Tibial nerve (tissue), 4 donors: Measurements from ENCODE around the gene DDX54. TPM values are rescaled to one million over a fixed set of nuclear protein-coding genes. Genes with fewer than 3 reads are reported as not detected.

ENCODE experiments used
- DNase-seq, 2 donors: peaks; one replicate each; pipeline ENCODE4 v3.0.0-alpha.2; 2019; ENCODE audit warnings: low spot score in 2 of 2
- H3K27ac ChIP-seq, 4 donors: fragments of 200-600 bp; sonication (generic) in 3 of 4; one replicate each; pipeline ENCODE4 v1.5.1; 2017 to 2019; ENCODE audit warnings: mild to moderate bottlenecking in 1 of 4
- H3K27me3 ChIP-seq, 2 donors: fragments of 200-600 bp; sonication (generic) in 1 of 2; one replicate each; pipeline versions ENCODE4 v1.5.1 to v1.6.0; 2017 to 2019
- H3K36me3 ChIP-seq, 3 donors: fragments of 200-600 bp; sonication (generic); one replicate each; pipeline ENCODE4 v1.5.1; 2018 to 2019
- H3K4me1 ChIP-seq, 4 donors: fragments of 200-600 bp; sonication (generic) in 3 of 4; one replicate each; pipeline ENCODE4 v1.5.1; 2017 to 2019
- H3K4me3 ChIP-seq, 4 donors: fragments of 200-600 bp; sonication (generic) in 3 of 4; one replicate each; pipeline ENCODE4 v1.5.1; 2017 to 2019; ENCODE audit warnings: mild to moderate bottlenecking in 1 of 4, moderate library complexity in 1 of 4
- H3K9me3 ChIP-seq, 4 donors: fragments of 200-600 bp; sonication (generic) in 3 of 4; one replicate each; pipeline ENCODE4 v1.5.1; 2017 to 2019
- CTCF ChIP-seq, 5 experiments: fragments of 200-600 bp in 3 of 5; fragments of 450-650 bp in 2 of 5; sonication (generic) in 3 of 5; IDR thresholded peaks; one replicate each; pipeline ENCODE4 v1.5.1; 2016 to 2019; ENCODE audit warnings: antibody characterized with exemption in 5 of 5, mild to moderate bottlenecking in 3 of 5, moderate library complexity in 2 of 5
- EP300 ChIP-seq, 2 donors: sonication (generic); formaldehyde crosslinking; IDR thresholded peaks; one replicate each; pipeline ENCODE4 v1.6.1; 2017; ENCODE audit warnings: antibody characterized with exemption in 2 of 2, mild to moderate bottlenecking in 1 of 2
- POLR2A ChIP-seq, 2 donors: fragments of 450-650 bp; IDR thresholded peaks; one replicate each; pipeline ENCODE4 v1.6.1; 2017; ENCODE audit warnings: antibody characterized with exemption in 2 of 2, mild to moderate bottlenecking in 2 of 2, moderate library complexity in 2 of 2
- WGBS, 2 donors: methylation state at CpG; one replicate each; pipeline ENCODE4 v1.1.5; 2018; 5-methylcytosine and 5-hydroxymethylcytosine counted together
- total RNA-seq, 4 donors: library from RNA; depleted of rRNA; stranded (reverse); fragments of >200 nt; gene quantifications; one replicate each; pipeline ENCODE4 v1.1.0, GENCODE V29; 2016

Gene DDX54
- total RNA-seq, 4 donors from 2014 or later = 49.4 to 105 (median 83.0) TPM

- H3K9me3 ChIP-seq = no peaks in the 10 kb centered on the region
- H3K4me3 ChIP-seq = no peak overlapping the region
- DNase-seq = no peak
- 93% methylated on average over 9 of the region's 9 CpGs for WGBS, 2 donors
- TF ChIP-seq POLR2A (IDR thresholded peaks at IDR 0.05) (no peak), EP300 (IDR thresholded peaks at IDR 0.05) (no peak), CTCF (IDR thresholded peaks at IDR 0.05) (no peak)
- H3K27me3 ChIP-seq = no peaks in the 10 kb centered on the region
- H3K27ac ChIP-seq = no peak overlapping the region
- H3K36me3 ChIP-seq = peaks cover 7 to 100% (median 61%) of the 10 kb centered on the region in 3 donors
- no peaks in the 10 kb centered on the region for H3K4me1 ChIP-seq
Observed at GRCh38 chr12:113171543-113171942, 13.7 kb downstream of the DDX54 start.

- DNase-seq = no peak
- 88 to 90% methylated on average over 4 of the region's 4 CpGs for WGBS, 2 donors
- Histone ChIP-seq H3K27ac (no peak overlapping the region), H3K4me1 (no peaks in the 10 kb centered on the region), H3K4me3 (no peak overlapping the region), H3K27me3 (no peaks in the 10 kb centered on the region), H3K9me3 (no peaks in the 10 kb centered on the region), H3K36me3 (peaks cover 7 to 100% (median 60%) of the 10 kb centered on the region in 3 donors)
- TF ChIP-seq CTCF (IDR thresholded peaks at IDR 0.05) (no peak), EP300 (IDR thresholded peaks at IDR 0.05) (no peak), POLR2A (IDR thresholded peaks at IDR 0.05) (no peak)
Observed at GRCh38 chr12:113170926-113171325, 14.4 kb downstream of the DDX54 start.

- DNase-seq = no peak
- Histone ChIP-seq H3K27ac (no peak overlapping the region), H3K9me3 (no peaks in the 10 kb centered on the region), H3K27me3 (no peaks in the 10 kb centered on the region), H3K4me3 (no peak overlapping the region), H3K4me1 (no peaks in the 10 kb centered on the region), H3K36me3 (peaks cover 7 to 100% (median 65%) of the 10 kb centered on the region in 3 donors)
- TF ChIP-seq POLR2A (IDR thresholded peaks at IDR 0.05) (no peak), CTCF (IDR thresholded peaks at IDR 0.05) (no peak), EP300 (IDR thresholded peaks at IDR 0.05) (no peak)
- 91 to 95% methylated on average over 5 of the region's 5 CpGs for WGBS, 2 donors
Observed at GRCh38 chr12:113170457-113170856, 14.8 kb downstream of the DDX54 start.

- Histone ChIP-seq H3K4me3 (no peak overlapping the region), H3K36me3 (peaks cover 7 to 100% (median 68%) of the 10 kb centered on the region in 3 donors), H3K27ac (no peak overlapping the region), H3K4me1 (no peaks in the 10 kb centered on the region), H3K9me3 (no peaks in the 10 kb centered on the region), H3K27me3 (no peaks in the 10 kb centered on the region)
- WGBS, 2 donors = 94 to 96% methylated on average over 12 to 13 of the region's 13 CpGs
- TF ChIP-seq POLR2A (IDR thresholded peaks at IDR 0.05) (no peak), EP300 (IDR thresholded peaks at IDR 0.05) (no peak), CTCF (IDR thresholded peaks at IDR 0.05) (no peak)
- no peak for DNase-seq
Observed at GRCh38 chr12:113169697-113170096, 15.6 kb downstream of the DDX54 start.

- Histone ChIP-seq H3K27ac (no peak overlapping the region), H3K36me3 (peaks cover 9 to 100% (median 53%) of the 10 kb centered on the region in 3 donors), H3K4me3 (no peak overlapping the region), H3K9me3 (no peaks in the 10 kb centered on the region), H3K27me3 (no peaks in the 10 kb centered on the region), H3K4me1 (no peaks in the 10 kb centered on the region)
- DNase-seq = no peak
- WGBS, 2 donors = 88 to 94% methylated on average over 9 of the region's 10 CpGs
- TF ChIP-seq CTCF (IDR thresholded peaks at IDR 0.05) = no peak
- TF ChIP-seq POLR2A (IDR thresholded peaks at IDR 0.05) = no peak
- TF ChIP-seq EP300 (IDR thresholded peaks at IDR 0.05) = no peak
Observed at GRCh38 chr12:113167868-113168267, 17.4 kb downstream of the DDX54 start.
